ENCODE results near the gene MLLT3.

DNA sequence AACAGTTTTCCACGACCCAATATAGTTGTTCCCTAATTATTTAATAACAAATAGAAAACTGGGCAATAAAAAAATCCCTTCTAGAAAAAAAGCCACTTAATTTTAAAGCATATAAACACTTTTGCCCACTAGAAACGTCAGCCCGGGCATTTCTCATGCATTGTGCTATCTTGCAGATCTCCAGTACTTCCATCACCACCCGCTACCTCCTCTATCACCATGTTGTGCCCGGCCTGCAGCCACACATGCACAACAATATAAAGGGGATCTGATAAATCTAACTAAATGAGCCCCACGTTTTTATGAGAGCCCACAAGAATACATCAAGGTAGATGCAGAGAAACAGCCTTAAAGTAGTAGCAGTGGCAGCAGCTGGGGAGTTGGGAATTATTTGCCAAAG is 272.7 kb downstream of the MLLT3 start:
- TF ChIP-seq, protein P1, sequence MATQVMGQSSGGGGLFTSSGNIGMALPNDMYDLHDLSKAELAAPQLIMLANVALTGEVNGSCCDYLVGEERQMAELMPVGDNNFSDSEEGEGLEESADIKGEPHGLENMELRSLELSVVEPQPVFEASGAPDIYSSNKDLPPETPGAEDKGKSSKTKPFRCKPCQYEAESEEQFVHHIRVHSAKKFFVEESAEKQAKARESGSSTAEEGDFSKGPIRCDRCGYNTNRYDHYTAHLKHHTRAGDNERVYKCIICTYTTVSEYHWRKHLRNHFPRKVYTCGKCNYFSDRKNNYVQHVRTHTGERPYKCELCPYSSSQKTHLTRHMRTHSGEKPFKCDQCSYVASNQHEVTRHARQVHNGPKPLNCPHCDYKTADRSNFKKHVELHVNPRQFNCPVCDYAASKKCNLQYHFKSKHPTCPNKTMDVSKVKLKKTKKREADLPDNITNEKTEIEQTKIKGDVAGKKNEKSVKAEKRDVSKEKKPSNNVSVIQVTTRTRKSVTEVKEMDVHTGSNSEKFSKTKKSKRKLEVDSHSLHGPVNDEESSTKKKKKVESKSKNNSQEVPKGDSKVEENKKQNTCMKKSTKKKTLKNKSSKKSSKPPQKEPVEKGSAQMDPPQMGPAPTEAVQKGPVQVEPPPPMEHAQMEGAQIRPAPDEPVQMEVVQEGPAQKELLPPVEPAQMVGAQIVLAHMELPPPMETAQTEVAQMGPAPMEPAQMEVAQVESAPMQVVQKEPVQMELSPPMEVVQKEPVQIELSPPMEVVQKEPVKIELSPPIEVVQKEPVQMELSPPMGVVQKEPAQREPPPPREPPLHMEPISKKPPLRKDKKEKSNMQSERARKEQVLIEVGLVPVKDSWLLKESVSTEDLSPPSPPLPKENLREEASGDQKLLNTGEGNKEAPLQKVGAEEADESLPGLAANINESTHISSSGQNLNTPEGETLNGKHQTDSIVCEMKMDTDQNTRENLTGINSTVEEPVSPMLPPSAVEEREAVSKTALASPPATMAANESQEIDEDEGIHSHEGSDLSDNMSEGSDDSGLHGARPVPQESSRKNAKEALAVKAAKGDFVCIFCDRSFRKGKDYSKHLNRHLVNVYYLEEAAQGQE (IDR thresholded peaks at IDR 0.05; ENCODE audit: insufficient read depth in 1 of 2, low read depth in 2 of 2, low read length in 2 of 2), result no peak
- TF ChIP-seq SIN3A (IDR thresholded peaks at IDR 0.05; ENCODE audit: borderline replicate concordance, insufficient read depth, low read length) (no peak), FOXP2 (optimal IDR thresholded peaks at IDR 0.05; ENCODE audit: borderline replicate concordance, extremely low read depth, extremely low read length, insufficient read depth) (no peak), POLR2AphosphoS5 (IDR thresholded peaks at IDR 0.05; ENCODE audit: low read depth, low read length) (no peak), TAF1 (IDR thresholded peaks at IDR 0.05; ENCODE audit: borderline replicate concordance, insufficient read depth, low read length) (no peak)

Measured in PFSK-1 (cell line).